Measurements from ENCODE around the gene KLF7. TPM values are rescaled to one million over a fixed set of nuclear protein-coding genes. Genes with fewer than 3 reads are reported as not detected.

The KLF7 gene
- total RNA-seq, 1 donor from 2014 or later = 17.4 TPM

DNA sequence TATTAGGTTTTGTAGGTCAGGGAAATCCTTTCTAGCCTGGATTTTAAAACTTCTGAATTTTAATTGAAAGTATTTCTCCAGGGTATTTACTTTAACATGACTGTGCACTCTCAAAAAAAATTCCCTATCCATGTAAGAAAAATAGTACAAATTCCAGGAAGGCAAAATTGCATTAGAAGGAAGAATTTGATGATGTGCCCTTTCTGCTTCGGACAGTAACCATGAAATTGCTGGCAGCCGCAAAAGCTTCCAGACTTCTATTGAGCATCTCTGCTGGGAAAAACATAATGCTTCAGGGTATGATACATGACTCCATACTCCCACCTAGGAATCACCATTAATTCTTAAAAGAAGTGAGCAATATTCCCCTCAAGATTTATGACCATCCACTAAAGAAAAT is 17.2 kb upstream of the KLF7 start:
- Mint-ChIP-seq H3K36me3 (ENCODE audit: low read depth) (no peaks in the 10 kb centered on the region), H3K4me3 (no peak overlapping the region), H3K9me3 (no peaks in the 10 kb centered on the region), H3K27me3 (ENCODE audit: low read depth) (no peaks in the 10 kb centered on the region), H3K27ac (ENCODE audit: unreplicated experiment) (no peak overlapping the region), H3K4me1 (no peaks in the 10 kb centered on the region)
- no peak for DNase-seq (ENCODE audit: low read depth, low spot score)
- TF ChIP-seq, protein P1, sequence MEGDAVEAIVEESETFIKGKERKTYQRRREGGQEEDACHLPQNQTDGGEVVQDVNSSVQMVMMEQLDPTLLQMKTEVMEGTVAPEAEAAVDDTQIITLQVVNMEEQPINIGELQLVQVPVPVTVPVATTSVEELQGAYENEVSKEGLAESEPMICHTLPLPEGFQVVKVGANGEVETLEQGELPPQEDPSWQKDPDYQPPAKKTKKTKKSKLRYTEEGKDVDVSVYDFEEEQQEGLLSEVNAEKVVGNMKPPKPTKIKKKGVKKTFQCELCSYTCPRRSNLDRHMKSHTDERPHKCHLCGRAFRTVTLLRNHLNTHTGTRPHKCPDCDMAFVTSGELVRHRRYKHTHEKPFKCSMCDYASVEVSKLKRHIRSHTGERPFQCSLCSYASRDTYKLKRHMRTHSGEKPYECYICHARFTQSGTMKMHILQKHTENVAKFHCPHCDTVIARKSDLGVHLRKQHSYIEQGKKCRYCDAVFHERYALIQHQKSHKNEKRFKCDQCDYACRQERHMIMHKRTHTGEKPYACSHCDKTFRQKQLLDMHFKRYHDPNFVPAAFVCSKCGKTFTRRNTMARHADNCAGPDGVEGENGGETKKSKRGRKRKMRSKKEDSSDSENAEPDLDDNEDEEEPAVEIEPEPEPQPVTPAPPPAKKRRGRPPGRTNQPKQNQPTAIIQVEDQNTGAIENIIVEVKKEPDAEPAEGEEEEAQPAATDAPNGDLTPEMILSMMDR (conservative IDR thresholded peaks at IDR 0.05) = no peak

DNA sequence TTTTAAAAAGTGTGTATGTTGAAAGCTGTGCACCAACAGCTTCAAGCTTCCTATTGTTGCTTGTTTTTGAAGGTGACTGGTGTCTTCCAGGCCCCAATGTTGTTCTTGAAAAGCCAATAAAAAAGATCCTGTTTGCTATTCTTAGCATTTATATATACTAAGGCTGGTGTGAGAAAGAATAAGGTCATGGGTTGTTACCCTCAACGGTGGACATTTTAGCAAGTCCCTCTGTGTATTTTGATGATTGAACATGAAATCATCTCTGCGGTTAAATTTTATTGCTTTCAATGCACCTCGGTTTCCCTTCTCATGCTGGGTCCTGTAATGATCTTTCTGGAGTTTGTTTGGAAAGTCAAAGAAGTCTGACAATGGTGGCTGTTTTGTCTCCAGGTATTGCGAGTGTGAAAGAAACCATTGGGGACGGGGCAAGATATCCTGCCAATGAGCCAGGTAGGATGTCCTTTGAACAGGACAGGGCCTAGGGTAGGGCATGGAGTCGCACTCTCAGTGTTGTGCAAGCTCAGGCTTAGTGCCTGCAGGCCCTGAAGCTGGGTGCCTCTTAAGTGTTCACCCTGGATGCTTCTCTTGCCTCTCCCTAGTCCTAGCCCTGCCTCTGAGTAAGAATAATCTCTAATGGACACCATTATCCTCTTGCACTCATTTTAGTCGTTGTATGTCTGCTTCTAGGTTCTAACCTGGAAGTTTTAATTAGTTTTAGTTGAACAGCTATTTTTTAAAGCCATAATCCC is 16.0 kb upstream of the KLF7 start:
- Mint-ChIP-seq H3K27ac (ENCODE audit: unreplicated experiment) (no peak overlapping the region), H3K9me3 (no peaks in the 10 kb centered on the region), H3K27me3 (ENCODE audit: low read depth) (no peaks in the 10 kb centered on the region), H3K36me3 (ENCODE audit: low read depth) (no peaks in the 10 kb centered on the region), H3K4me3 (no peak overlapping the region), H3K4me1 (no peaks in the 10 kb centered on the region)
- no peak for DNase-seq (ENCODE audit: low read depth, low spot score)
- TF ChIP-seq, protein P1 (conservative IDR thresholded peaks at IDR 0.05) = no peak

DNA sequence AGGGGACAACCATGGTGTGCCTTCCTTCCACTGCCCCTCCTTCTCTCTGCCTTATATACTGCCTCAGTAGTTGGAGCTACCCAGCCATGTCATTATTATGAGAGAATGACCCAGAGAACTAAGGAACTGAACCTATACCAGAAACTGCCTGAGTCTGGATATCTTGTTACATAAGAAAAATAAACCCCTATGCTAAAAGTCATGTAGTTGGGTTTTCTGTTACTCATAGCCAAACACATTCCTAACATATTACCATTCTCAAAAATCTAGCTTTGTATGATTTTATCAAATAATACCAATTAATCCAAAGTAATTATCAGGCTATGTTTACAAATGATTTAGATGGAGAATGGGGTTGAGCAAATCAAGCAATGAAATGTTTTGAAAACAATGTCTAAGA is 15.0 kb upstream of the KLF7 start:
- Mint-ChIP-seq H3K36me3 (ENCODE audit: low read depth) (no peaks in the 10 kb centered on the region), H3K27me3 (ENCODE audit: low read depth) (no peaks in the 10 kb centered on the region), H3K27ac (ENCODE audit: unreplicated experiment) (no peak overlapping the region), H3K4me1 (peaks cover 3% of the 10 kb centered on the region), H3K4me3 (no peak overlapping the region), H3K9me3 (no peaks in the 10 kb centered on the region)
- TF ChIP-seq, protein P1 (conservative IDR thresholded peaks at IDR 0.05) = no peak
- no peak for DNase-seq (ENCODE audit: low read depth, low spot score)

DNA sequence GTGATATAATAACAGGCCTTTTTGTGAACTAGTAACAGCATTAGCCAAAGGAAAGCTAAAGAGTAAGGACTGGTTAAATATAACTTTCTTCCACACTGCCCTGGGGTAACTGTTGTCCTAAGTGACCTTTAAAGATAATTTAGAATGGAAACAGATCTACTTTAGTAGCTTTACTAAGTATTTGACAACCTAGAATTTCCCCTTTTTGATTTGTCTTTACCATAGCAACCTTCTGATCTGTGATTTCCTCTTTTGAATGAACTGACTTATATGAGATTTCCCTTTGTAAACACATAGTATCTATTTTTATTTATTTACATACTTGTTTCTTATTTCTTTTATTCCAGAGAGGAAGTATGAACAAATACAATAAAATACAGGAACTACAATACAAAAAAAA is 10.5 kb upstream of the KLF7 start:
- peaks cover 3% of the 10 kb centered on the region for H3K4me1 Mint-ChIP-seq
- H3K9me3 Mint-ChIP-seq = peaks cover 2% of the 10 kb centered on the region
- no peak overlapping the region for H3K4me3 Mint-ChIP-seq
- TF ChIP-seq, protein P1 (conservative IDR thresholded peaks at IDR 0.05) = no peak
- DNase-seq (ENCODE audit: low read depth, low spot score) = no peak
- H3K27me3 Mint-ChIP-seq (ENCODE audit: low read depth) = no peaks in the 10 kb centered on the region
- H3K36me3 Mint-ChIP-seq (ENCODE audit: low read depth) = no peaks in the 10 kb centered on the region
- no peak overlapping the region for H3K27ac Mint-ChIP-seq (ENCODE audit: unreplicated experiment)

DNA sequence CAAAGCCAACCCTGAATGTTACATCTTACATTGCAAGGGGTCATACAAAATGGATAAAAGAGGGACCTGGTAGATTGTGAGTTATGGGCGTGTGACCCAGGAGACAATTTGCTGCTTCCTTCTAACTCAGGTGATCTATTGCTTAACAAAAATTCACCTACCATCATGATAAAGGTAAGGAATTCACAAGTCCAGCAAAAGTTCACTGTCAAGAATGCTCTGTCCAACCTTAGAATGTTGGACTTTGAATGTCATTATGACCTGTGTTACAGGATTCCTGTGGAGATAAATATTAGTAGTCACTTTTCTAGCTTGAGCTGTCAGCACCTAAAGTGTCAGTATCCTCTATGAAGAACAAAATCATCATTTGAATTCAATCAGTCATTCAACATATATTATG is 7.9 kb upstream of the KLF7 start:
- Mint-ChIP-seq H3K27me3 (ENCODE audit: low read depth) (no peaks in the 10 kb centered on the region), H3K36me3 (ENCODE audit: low read depth) (no peaks in the 10 kb centered on the region), H3K9me3 (peaks cover 2% of the 10 kb centered on the region), H3K4me3 (no peak overlapping the region), H3K4me1 (peaks cover 3% of the 10 kb centered on the region), H3K27ac (ENCODE audit: unreplicated experiment) (no peak overlapping the region)
- no peak for DNase-seq (ENCODE audit: low read depth, low spot score)
- TF ChIP-seq, protein P1 (conservative IDR thresholded peaks at IDR 0.05) = no peak
